GM21423 (cell line): ENCODE results near the gene FAM120A.

ENCODE experiments used
- ATAC-seq: cut with Tn5 transposase; IDR thresholded peaks from one replicate; pipeline ENCODE4 v1.9.1; 2021; ENCODE audit warnings: mild to moderate bottlenecking, moderate library complexity; ENCODE audit not compliant: unreplicated experiment

Gene FAM120A

DNA sequence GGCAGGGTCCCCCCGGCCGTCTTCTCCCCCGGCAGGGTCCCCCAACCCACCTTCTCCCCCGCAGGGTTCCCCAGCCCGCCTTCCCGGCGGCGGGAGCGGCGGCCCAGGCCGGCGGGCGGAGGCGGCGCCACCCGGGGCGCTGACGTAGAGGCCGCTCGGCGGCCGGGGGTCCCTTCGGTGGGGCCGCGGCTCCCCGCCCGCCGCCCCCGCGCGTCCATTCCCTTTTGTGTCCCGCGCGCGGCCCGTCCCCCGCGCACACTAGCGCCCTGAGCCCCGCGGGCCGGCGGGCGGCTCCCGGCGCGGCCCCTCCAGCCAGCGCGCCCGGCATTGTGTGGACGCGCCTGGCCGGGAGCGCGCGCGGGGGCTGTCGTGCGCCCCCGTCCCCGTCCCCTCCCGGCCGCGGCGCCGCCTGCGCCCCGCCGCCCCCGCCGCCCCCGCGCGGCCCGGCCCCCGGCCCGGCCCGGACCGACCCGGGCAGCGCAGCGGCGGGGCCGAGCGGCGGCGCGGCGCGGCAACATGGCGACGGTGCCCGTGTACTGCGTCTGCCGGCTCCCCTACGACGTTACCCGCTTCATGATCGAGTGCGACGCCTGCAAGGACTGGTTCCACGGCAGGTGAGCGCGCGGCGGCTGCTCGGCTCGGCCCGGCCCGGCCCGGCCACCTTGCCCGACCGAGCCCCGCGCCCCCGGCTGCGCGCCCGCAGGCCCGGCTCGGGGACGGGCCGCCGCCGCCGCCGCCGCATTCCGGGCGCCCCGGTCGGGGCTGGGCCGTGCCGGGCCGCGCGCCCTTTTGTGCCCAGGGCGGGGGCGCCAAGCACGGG, 125.0 kb downstream of the FAM120A start, which contains the start of gene PHF2:
Gene PHF2, plus strand, starts transcription at position 327 of the 820 bp plus-strand sequence. Its CDS starts 190 bp downstream, at position 517.
- no peak for ATAC-seq

DNA sequence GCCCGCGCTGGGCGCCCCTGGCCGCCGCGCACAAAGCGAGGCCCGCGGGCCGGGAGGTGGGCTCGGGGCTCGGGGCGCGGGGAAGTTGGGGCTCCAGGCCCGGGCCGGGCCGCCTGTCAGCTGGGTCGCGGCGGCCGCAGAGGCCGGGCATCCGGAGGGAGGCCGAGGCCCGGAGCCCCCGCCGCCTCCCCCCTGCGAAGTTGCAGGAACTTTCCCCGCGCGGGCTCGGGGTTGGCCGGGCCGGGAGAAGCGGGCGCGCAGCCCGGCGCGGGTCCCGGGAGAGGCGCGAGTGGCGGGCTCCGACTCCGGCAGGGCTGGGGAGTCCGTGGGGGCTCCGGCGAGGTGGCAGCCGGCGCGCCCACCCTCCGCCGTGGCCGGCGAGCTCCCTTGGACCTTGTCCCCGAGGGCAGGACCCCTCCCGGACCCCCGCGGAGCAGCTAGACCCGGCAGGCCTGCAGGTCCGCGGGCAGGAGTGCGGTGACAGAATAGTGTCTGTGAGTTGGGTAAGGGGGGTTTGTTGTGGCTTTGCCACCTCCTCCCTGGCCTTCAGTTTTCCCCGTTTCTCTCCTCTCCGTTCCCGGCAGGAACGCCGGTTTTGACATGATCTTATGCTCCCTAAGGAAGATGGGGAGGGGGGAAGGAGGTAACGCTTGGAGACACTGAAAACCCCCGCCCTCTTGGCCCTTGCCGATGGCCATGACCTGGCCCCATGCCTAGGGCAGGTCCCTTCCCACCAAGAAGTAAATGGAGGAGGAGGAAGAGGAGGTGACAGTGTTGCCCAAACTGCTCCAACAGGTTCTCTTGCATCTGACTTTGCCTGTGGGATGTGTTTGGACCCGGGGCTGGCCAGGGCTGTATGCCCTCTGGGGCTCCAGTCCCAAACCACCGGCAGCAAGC, 125.8 kb downstream of the FAM120A start:
- no peak for ATAC-seq

DNA sequence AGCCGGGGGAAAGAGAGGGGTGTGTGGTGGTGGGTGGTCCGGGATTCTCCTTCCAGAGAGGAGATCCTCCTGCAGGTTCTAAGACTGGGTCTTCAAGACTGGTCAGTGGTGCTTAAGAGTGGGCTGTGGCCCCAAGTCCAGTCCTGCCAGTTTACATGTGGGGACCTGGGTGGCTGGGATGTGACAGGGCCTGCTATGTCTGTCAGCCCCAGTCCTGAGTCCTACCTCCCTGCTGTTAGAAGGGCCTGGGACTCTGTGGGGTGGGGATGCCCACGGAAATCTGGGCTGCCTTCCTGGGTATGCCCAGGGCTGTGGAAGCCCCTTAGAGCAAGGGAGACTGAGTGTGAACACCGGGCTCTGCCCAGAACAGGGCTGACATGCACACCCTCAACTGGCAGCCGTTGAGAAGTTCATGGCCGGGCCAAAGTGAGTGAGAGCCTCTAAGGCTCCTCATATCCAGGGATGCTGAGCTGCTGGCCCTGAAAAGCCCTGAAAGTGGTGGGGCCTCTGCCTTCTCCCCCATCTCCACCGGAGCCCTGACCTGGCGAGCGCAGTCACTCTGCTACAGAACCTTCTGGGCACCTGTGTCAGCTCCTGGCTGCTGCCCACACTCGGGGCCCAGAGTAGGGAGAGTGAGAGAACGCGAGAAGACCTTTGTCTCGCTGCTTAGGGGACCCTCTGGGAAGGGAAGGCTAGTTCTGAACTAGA, 126.6 kb downstream of the FAM120A start:
- ATAC-seq: no peak

DNA sequence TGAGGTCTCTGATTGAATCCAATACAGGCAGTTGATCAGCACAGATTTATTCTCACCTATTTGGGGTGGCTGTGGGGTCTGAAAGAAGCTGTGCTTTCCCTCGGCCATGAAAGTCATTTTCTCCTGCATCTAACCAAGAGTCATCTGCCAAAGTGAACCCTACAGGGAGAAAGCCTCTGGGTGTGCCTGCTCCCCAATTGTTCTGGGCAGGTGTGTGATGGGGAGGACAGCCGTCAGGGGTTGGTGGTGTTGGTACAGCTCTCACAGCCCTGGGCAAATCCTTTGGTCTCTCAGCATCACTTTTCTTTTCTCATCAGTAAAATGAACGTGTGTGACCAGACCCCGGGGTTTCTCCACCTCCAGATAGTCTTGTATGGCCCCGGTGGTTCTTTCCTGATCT, 127.4 kb downstream of the FAM120A start:
- no peak for ATAC-seq

DNA sequence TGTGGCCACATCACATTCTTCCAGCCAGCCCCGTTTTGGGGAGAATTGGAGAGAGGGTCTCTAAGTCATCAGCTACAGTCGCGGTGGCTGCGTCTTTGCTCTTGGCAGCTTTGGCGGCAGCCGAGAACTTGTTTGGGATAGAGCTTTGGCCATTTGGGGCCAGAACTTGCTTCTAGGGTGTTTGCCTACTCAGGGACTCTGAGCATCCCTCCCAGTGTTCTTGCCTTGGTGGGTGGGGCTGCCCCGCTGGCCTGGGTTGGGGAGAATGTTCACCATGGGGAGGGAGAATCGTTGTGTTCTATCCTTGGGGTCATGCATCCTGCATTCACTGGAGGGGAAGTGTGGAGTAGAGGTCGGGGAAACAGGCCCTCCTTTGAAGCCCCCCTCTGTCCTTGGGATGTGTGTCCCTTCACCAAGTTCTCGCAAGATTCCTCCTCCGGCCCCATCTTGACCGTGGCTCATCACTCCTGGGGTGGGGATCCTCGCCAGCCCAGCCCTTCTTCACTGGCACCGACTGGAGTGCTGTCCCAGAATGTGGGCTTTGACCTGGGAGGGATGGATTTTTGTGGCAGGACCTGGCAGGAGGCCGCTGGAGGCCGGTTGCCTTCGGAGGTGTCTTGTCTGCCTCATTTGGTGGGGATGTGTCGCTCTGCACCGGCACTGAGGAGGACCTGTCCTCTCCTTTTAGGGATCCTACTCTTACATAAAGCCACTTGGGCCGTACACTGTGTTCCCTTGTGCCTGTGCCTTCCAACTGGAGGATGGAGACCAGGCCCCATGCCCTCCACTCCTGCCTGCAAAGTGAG, 128.4 kb downstream of the FAM120A start:
- ATAC-seq: no peak

DNA sequence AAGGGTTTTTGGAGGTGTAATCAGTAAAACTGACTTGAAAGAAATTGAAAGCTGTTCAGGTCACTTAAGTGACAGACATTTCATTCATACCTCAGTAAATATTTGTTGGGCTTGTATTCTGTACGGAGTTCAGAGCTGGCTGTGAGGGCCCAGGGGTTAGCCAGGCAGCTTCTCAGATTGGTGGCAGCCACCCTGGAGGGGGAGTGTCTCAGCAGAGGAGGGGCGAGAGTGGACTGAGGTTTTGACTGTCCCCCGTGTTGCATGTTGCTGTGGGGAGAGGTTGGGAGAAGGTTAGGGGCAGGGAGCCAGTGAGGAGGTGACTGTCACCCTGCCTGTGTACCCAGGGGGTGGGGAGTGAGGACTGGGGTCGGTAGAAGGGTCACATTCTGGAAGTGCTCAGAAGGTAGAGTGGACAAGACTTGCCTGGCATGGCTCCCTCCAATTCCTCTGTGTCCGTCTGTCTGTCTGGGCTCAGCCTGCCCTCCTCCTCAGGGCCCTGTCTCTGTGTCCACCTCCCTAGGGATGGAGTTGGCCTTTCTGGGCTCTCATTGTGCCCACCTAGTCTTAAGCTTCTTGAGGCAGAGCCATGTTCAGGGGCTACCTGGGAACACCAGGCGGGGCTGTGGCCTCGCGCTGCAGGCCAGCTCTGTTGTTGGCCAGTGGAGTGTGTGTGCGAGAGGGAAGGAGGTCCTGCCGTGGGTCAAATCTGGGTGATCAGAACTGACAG, 129.3 kb downstream of the FAM120A start:
- ATAC-seq: no peak

DNA sequence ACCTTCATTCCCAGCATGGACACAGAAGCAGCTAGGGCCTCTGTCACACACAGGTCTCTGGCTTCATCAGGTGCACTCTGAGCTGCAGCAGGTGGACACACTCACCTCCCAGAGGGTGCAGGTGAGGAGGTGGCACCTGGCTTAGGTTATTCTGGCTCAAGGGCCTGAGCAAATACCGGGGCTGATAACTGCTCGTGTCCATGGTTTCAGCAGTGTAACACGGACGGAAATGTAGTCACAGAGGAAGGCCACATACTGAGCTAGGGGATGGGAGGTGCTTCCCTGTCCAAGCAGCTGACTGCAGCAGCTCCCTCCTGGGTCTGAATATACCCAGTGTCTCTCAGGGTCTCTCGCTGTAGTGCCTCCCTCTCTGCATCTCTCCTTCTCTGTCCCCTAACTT, 130.6 kb downstream of the FAM120A start:
- no peak for ATAC-seq

DNA sequence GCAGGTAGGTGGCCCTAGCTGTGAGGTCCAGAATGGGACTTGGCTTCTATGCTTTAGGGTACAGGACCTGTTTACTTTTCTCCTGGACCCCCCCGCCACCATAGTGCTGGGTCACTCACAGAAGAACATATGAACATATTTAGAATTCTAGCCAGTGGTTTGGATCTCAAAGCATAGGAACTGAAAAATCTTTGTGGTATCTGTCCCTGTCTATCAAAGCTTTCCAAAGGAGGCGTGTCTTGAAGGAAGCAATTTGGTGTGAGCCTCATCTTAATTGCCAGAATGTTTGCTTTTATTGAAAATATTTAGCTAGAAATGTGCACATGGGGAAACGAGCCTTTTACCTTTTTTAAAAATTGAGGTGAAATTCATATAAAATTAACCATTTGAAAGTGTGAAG, 131.1 kb downstream of the FAM120A start:
- ATAC-seq: no peak

DNA sequence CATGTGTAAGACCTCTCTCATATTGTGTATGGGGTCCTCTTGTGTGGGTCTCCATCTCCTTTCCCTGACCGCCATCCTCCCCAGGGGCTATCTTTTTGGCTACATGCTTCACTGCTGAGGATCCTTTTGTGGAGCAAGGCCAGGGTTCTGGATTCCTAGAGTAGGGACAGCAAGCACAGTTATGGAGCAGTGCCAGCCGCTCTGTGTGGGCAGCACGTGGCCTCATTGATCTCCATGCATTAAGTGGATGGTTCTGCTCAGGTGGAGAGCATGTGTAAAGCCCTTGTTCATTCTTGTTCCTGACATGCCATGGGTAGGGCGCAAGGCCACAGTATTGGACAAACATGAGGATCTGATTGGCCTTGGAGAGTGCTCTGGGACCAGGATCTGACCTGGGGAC, 133.8 kb downstream of the FAM120A start:
- no peak for ATAC-seq

DNA sequence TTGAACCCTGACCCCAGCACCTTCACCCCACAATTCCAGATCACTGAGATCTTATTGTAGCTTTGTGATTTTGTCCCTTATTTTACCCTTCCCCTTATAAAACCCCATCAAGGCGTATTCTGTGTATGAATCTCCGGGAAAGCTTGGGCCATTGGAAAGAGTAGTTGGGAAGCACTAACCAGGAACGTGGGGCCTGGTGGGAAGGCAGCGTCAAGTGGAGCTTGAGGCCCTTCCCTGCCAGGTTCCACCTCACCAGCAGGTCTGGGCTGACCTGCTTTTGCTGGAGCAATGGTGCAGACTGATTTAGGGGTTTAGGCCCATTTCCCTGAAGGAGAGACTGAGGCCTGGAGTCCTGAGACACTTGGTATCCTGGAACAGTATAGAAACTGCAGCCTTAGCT, 134.2 kb downstream of the FAM120A start:
- ATAC-seq: no peak

DNA sequence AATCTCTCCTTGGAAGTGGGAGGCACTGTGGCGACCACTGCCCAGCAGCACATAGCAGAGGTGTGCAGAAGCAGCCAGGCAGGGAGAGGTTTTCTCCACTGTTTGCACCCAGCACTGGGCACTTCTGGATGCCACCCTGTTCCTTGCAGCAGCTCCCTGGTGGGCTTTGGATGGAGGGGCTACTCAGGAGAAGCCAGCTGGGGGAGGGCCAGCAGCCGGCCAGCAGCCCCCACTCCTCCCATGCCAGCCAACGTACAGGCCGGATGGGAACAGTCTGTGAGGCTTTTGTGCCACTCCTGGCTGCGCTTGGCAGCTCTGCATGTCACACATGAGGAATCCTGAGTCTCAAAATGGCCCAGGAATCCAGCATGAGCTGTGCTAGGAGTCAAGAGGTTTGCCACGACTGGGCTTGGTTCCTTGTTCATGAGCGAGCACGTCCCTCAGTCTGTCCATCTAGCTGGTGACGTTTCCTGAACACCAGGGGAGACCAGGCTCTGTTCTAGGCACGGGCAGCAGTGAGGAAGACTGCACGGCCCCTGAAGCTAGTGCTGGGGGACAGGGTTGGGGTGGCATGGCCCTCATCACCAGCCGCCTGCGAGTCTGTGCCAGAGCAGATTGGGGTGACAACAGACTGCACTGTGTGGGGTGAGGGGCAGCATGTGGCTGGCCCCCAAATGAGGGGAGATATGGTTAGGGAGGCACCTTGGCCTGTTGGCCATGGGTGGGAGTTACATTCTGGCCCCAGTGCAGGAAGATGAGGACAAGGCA, 135.0 kb downstream of the FAM120A start:
- no peak for ATAC-seq

DNA sequence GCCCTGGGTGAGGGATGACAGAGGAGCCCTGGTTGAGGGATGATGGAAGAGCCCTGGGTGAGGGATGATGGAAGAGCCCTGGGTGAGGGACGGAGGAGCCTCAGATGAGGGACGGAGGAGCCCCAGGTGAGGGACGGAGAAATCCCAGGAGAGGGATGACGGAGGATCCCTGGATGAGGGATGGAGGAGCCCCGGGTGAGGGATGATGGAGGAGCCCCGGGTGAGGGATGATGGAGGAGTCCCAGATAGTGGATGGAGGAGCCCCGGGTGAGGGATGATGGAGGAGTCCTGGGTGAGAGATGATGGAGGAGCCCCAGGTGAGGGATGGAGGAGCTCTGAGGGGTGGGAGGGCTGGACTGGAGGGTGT, 135.8 kb downstream of the FAM120A start:
- ATAC-seq: no peak

DNA sequence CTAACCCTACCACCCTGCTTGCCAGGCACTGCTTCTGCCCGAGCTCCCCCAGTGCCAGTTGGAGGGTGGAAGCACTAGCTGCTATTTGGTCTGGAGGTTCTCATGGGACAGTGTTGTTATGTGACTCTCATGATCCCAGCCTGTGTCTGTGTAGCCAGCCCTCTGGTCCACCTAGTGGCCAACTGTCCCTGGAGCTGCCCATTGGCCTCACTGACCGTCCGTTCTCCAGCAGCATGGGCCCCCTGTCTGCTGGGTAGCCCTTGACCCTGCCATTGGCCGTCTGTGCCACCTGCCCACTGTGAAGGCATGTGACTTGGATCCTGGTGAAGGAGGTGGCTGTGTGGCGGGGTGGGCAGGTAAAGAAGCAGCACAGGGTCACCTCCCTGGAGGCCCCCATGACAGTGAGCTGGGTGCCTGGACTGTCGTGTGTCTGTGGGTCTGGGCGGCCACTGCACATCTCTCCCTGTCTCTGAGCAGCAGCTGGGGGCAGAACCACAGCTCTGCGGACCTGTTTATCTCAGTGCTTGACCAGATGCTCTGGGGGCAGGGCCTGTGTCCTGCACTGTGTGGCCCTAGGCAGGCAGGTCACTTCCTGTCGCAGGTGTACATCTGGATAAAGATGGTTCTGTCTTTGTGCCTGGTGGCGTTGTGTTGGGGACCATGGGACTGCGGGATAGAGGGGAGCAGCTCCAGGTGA, 136.3 kb downstream of the FAM120A start:
- no peak for ATAC-seq

DNA sequence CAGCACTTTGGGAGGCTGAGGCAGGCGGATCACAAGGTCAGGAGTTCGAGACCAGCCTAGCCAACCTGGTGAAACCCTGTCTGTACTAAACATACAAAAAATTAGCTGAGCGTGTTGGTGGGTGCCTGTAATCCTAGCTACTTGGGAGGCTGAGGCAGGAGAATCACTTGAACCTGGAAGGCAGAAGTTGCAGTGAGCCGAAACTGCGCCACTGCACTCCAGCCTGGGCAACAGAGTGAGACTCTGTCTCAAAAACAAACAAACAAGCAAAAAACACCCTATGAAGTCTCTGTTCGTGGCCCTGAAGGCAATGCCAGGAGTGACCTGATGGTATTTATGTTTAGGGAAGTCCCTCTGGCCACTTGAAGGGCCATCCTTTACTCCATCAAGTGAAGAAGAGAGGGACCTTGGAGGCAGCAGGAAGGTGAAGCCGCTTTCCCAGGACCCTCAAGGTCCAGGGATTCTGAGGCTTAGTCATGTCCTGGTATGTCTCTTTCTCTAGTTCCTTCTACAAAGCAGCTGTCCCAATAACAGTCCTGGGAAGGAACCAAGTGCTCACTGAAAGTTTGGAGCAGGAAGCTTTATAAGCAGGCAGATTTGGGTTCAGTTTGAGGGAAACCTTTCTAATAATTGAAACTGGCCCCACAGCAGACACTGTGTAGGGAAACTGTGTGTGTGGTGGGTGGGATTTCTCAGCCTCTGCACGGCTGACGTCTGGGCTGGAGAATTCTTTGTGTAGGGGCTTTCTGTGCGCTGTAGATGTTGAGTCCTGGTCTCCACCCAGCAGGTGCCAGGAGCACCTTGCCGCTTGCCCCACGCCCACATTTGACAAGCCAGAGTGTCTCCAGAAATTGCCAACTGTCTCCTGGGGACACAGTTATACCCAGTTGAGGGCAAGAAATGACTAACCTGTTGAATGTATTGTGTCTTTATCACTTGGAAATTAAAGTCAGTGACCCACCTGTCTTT, 137.4 kb downstream of the FAM120A start:
- no peak for ATAC-seq

DNA sequence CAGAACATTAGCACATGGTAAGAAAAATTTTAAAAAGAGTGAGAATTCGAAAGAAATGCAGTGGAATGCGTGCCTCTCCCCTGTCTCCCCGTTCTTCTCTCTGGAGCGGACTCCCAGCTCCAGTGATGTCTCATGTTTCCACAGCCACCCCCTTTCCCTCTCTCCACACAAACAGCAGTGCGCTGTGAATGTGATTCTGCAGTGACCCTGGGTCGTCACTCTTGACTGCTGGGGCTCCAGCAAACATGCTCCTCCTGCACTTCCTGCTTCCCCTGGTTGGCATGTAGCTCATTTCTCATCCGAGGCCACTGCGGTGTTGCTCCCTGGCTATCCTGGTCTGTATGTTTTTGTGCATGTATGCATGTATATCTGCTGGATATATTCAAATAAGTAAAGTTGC, 138.2 kb downstream of the FAM120A start:
- ATAC-seq: no peak

DNA sequence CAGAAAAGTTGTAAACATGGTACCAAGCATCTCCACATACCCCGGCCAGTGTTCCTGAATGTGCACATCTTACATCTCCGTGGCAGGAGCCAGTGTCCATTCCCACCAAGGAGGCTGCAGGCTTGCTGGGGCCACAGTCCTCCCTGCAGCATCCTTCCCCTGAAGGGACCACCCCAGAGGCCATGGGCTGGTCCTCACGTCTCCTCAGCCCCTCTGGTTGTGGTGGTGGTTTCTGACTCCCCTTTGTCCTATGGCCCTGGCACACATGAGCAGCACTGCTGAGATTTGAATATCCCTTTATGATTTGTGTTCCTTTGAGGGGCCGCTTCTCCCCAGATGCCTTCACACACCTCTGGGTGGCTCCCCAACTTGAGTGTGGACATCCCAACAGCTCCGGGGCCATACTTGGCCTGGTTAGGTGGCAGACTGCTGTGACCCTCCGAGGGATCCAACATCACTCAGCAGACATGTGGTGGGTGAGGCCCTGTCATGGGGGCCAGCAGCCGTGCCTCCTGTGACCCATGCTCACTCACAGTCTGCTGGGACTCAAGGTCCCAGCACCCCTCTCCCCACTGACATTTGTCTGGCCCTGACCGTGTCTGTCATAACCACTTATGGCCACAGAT, 139.2 kb downstream of the FAM120A start:
- no peak for ATAC-seq
